Body of pancreas (tissue), 4 donors: ENCODE data around the gene EIF5A.

ENCODE experiments used
- CTCF ChIP-seq, 7 experiments: fragments of 450-650 bp in 4 of 7; fragments of 200-600 bp in 3 of 7; sonication (generic) in 3 of 7; IDR thresholded peaks; one replicate each; pipeline ENCODE4 v1.5.1; 2016 to 2019; ENCODE audit warnings: antibody characterized with exemption in 7 of 7
- POLR2A ChIP-seq, 3 donors: fragments of 450-650 bp; IDR thresholded peaks; one replicate each; pipeline ENCODE4 v1.6.1; 2016; ENCODE audit warnings: antibody characterized with exemption in 3 of 3, mild to moderate bottlenecking in 2 of 3

- TF ChIP-seq POLR2A (IDR thresholded peaks at IDR 0.05): no peak
- TF ChIP-seq CTCF (IDR thresholded peaks at IDR 0.05): no peak
Observed at GRCh38 chr17:7355053-7355452, 47.6 kb downstream of the EIF5A start, which contains the start of gene TMEM95.
